PFSK-1 (cell line): ENCODE results near the gene GNS.

Experiments
- FOXP2 ChIP-seq: optimal IDR thresholded peaks from 2 replicates; pipeline ENCODE3; 2011; ENCODE audit warnings: borderline replicate concordance, control low read depth, inconsistent platforms; ENCODE audit not compliant: insufficient read depth; ENCODE audit errors: extremely low read length, extremely low read depth
- POLR2AphosphoS5 ChIP-seq: IDR thresholded peaks from 2 replicates; pipeline ENCODE4 v1.6.1; 2012; ENCODE audit warnings: low read depth, mild to moderate bottlenecking, control low read depth, low read length, moderate library complexity
- REST ChIP-seq, 2 experiments: IDR thresholded peaks; 2 replicates each; pipeline versions ENCODE4 v1.6.1 to v1.8.0; 2011 to 2012; ENCODE audit warnings: low read depth in 2 of 2, low read length in 2 of 2, control low read depth in 1 of 2, inconsistent platforms in 1 of 2, mild to moderate bottlenecking in 1 of 2, moderate library complexity in 1 of 2; ENCODE audit not compliant: insufficient read depth in 1 of 2
- SIN3A ChIP-seq: IDR thresholded peaks from 2 replicates; pipeline ENCODE4 v1.6.1; 2012; ENCODE audit warnings: mild to moderate bottlenecking, low read length, moderate library complexity, borderline replicate concordance; ENCODE audit not compliant: insufficient read depth
- TAF1 ChIP-seq: IDR thresholded peaks from 2 replicates; pipeline ENCODE4 v1.6.1; 2012; ENCODE audit warnings: low read length, control low read depth, borderline replicate concordance; ENCODE audit not compliant: insufficient read depth

GRCh38 chr12:64687816-64688215 is 71.4 kb downstream of the GNS start:
- TF ChIP-seq REST (IDR thresholded peaks at IDR 0.05; ENCODE audit: insufficient read depth in 1 of 2, low read depth in 2 of 2, low read length in 2 of 2) = no peak
- TF ChIP-seq SIN3A = no peak
- no peak for TF ChIP-seq POLR2AphosphoS5
- TF ChIP-seq FOXP2 = no peak
- no peak for TF ChIP-seq TAF1
